ENCODE results near the gene HMG20A.
"Not testable (repeated sequence)": the region's sequence is repeated elsewhere in the genome, so short reads cannot be mapped to it uniquely, and the experiment has no call there.

Gene HMG20A

GRCh38 chr15:77406173-77406759 lies 14.4 kb upstream of the HMG20A start:
- not testable (repeated sequence) for H3K4me1 ChIP-seq (ENCODE audit: control insufficient read depth in 2 of 2, insufficient read depth in 2 of 2, low read length in 2 of 2)

GRCh38 chr15:77406846-77407245 lies 13.8 kb upstream of the HMG20A start:
- no peak overlapping the region for H3K9ac ChIP-seq (ENCODE audit: low read depth in 1 of 2, low read length in 2 of 2)
- peaks cover 5 to 9% of the 10 kb centered on the region in 2 donors for H3K4me1 ChIP-seq (ENCODE audit: control insufficient read depth in 2 of 2, insufficient read depth in 2 of 2, low read length in 2 of 2)
- no peak overlapping the region for H3K4me3 ChIP-seq (ENCODE audit: low read length in 2 of 2)
- H3K36me3 ChIP-seq (ENCODE audit: control insufficient read depth in 2 of 2, insufficient read depth in 2 of 2, low read length in 2 of 2) = no peaks in the 10 kb centered on the region
- H3K27me3 ChIP-seq (ENCODE audit: control insufficient read depth in 2 of 2, insufficient read depth in 2 of 2, low read length in 2 of 2) = no peaks in the 10 kb centered on the region
- H3K9me3 ChIP-seq (ENCODE audit: control insufficient read depth in 2 of 2, low read length in 2 of 2) = no peaks in the 10 kb centered on the region
- no peak overlapping the region for H3K27ac ChIP-seq (ENCODE audit: low read depth in 2 of 2, low read length in 2 of 2)

More at GRCh38 chr15:77406173-77406759, 14.4 kb upstream of the HMG20A start:
- H3K27me3 ChIP-seq (ENCODE audit: control insufficient read depth in 2 of 2, insufficient read depth in 2 of 2, low read length in 2 of 2); H3K4me3 ChIP-seq (ENCODE audit: low read length in 2 of 2); H3K27ac ChIP-seq (ENCODE audit: low read depth in 2 of 2, low read length in 2 of 2); H3K9me3 ChIP-seq (ENCODE audit: control insufficient read depth in 2 of 2, low read length in 2 of 2); H3K36me3 ChIP-seq (ENCODE audit: control insufficient read depth in 2 of 2, insufficient read depth in 2 of 2, low read length in 2 of 2); H3K9ac ChIP-seq (ENCODE audit: low read depth in 1 of 2, low read length in 2 of 2): not testable (repeated sequence)

- Histone ChIP-seq H3K27ac (ENCODE audit: low read depth in 2 of 2, low read length in 2 of 2) (peak overlapping the region in 1 of 2 donors; percentile 26), H3K27me3 (ENCODE audit: control insufficient read depth in 2 of 2, insufficient read depth in 2 of 2, low read length in 2 of 2) (no peaks in the 10 kb centered on the region), H3K9ac (ENCODE audit: low read depth in 1 of 2, low read length in 2 of 2) (no peak overlapping the region), H3K4me3 (ENCODE audit: low read length in 2 of 2) (no peak overlapping the region), H3K4me1 (ENCODE audit: control insufficient read depth in 2 of 2, insufficient read depth in 2 of 2, low read length in 2 of 2) (peaks cover 5 to 9% of the 10 kb centered on the region in 2 donors), H3K36me3 (ENCODE audit: control insufficient read depth in 2 of 2, insufficient read depth in 2 of 2, low read length in 2 of 2) (no peaks in the 10 kb centered on the region), H3K9me3 (ENCODE audit: control insufficient read depth in 2 of 2, low read length in 2 of 2) (no peaks in the 10 kb centered on the region)
These were observed 11.2 kb upstream of the HMG20A start for GRCh38 chr15:77409259-77410156.

GRCh38 chr15:77410157-77410500 lies 10.6 kb upstream of the HMG20A start:
- H3K4me1 ChIP-seq (ENCODE audit: control insufficient read depth in 2 of 2, insufficient read depth in 2 of 2, low read length in 2 of 2); H3K9me3 ChIP-seq (ENCODE audit: control insufficient read depth in 2 of 2, low read length in 2 of 2); H3K9ac ChIP-seq (ENCODE audit: low read depth in 1 of 2, low read length in 2 of 2); H3K27me3 ChIP-seq (ENCODE audit: control insufficient read depth in 2 of 2, insufficient read depth in 2 of 2, low read length in 2 of 2); H3K4me3 ChIP-seq (ENCODE audit: low read length in 2 of 2); H3K36me3 ChIP-seq (ENCODE audit: control insufficient read depth in 2 of 2, insufficient read depth in 2 of 2, low read length in 2 of 2): not testable (repeated sequence)
- peak overlapping the region in 1 of 2 donors; percentile 26 for H3K27ac ChIP-seq (ENCODE audit: low read depth in 2 of 2, low read length in 2 of 2)

GRCh38 chr15:77410701-77411618 lies 9.7 kb upstream of the HMG20A start:
- Histone ChIP-seq H3K27ac (ENCODE audit: low read depth in 2 of 2, low read length in 2 of 2) (no peak overlapping the region), H3K4me1 (ENCODE audit: control insufficient read depth in 2 of 2, insufficient read depth in 2 of 2, low read length in 2 of 2) (peaks cover 5 to 9% of the 10 kb centered on the region in 2 donors), H3K9me3 (ENCODE audit: control insufficient read depth in 2 of 2, low read length in 2 of 2) (no peaks in the 10 kb centered on the region), H3K4me3 (ENCODE audit: low read length in 2 of 2) (no peak overlapping the region), H3K27me3 (ENCODE audit: control insufficient read depth in 2 of 2, insufficient read depth in 2 of 2, low read length in 2 of 2) (no peaks in the 10 kb centered on the region), H3K36me3 (ENCODE audit: control insufficient read depth in 2 of 2, insufficient read depth in 2 of 2, low read length in 2 of 2) (no peaks in the 10 kb centered on the region), H3K9ac (ENCODE audit: low read depth in 1 of 2, low read length in 2 of 2) (no peak overlapping the region)

- Histone ChIP-seq H3K4me1 (ENCODE audit: control insufficient read depth in 2 of 2, insufficient read depth in 2 of 2, low read length in 2 of 2) (peaks cover 5 to 9% of the 10 kb centered on the region in 2 donors), H3K9me3 (ENCODE audit: control insufficient read depth in 2 of 2, low read length in 2 of 2) (no peaks in the 10 kb centered on the region), H3K27ac (ENCODE audit: low read depth in 2 of 2, low read length in 2 of 2) (no peak overlapping the region)
These were observed 9.1 kb upstream of the HMG20A start for GRCh38 chr15:77411619-77411976.

GRCh38 chr15:77412972-77413698 lies 7.6 kb upstream of the HMG20A start:
- H3K4me1 ChIP-seq (ENCODE audit: control insufficient read depth in 2 of 2, insufficient read depth in 2 of 2, low read length in 2 of 2) = peaks cover 8 to 17% of the 10 kb centered on the region in 2 donors
- H3K9me3 ChIP-seq (ENCODE audit: control insufficient read depth in 2 of 2, low read length in 2 of 2) = no peaks in the 10 kb centered on the region
- H3K36me3 ChIP-seq (ENCODE audit: control insufficient read depth in 2 of 2, insufficient read depth in 2 of 2, low read length in 2 of 2) = no peaks in the 10 kb centered on the region
- H3K4me3 ChIP-seq (ENCODE audit: low read length in 2 of 2) = no peak overlapping the region
- no peak overlapping the region for H3K9ac ChIP-seq (ENCODE audit: low read depth in 1 of 2, low read length in 2 of 2)
- no peak overlapping the region for H3K27ac ChIP-seq (ENCODE audit: low read depth in 2 of 2, low read length in 2 of 2)
- H3K27me3 ChIP-seq (ENCODE audit: control insufficient read depth in 2 of 2, insufficient read depth in 2 of 2, low read length in 2 of 2) = no peaks in the 10 kb centered on the region

More at GRCh38 chr15:77411619-77411976, 9.1 kb upstream of the HMG20A start:
- no peak overlapping the region for H3K4me3 ChIP-seq (ENCODE audit: low read length in 2 of 2)
- H3K36me3 ChIP-seq (ENCODE audit: control insufficient read depth in 2 of 2, insufficient read depth in 2 of 2, low read length in 2 of 2) = no peaks in the 10 kb centered on the region
- no peaks in the 10 kb centered on the region for H3K27me3 ChIP-seq (ENCODE audit: control insufficient read depth in 2 of 2, insufficient read depth in 2 of 2, low read length in 2 of 2)
- no peak overlapping the region for H3K9ac ChIP-seq (ENCODE audit: low read depth in 1 of 2, low read length in 2 of 2)

- H3K9ac ChIP-seq (ENCODE audit: low read depth in 1 of 2, low read length in 2 of 2) = no peak overlapping the region
- no peak overlapping the region for H3K4me3 ChIP-seq (ENCODE audit: low read length in 2 of 2)
- no peaks in the 10 kb centered on the region for H3K9me3 ChIP-seq (ENCODE audit: control insufficient read depth in 2 of 2, low read length in 2 of 2)
- no peaks in the 10 kb centered on the region for H3K27me3 ChIP-seq (ENCODE audit: control insufficient read depth in 2 of 2, insufficient read depth in 2 of 2, low read length in 2 of 2)
- no peak overlapping the region for H3K27ac ChIP-seq (ENCODE audit: low read depth in 2 of 2, low read length in 2 of 2)
- H3K36me3 ChIP-seq (ENCODE audit: control insufficient read depth in 2 of 2, insufficient read depth in 2 of 2, low read length in 2 of 2) = no peaks in the 10 kb centered on the region
- peaks cover 12 to 20% of the 10 kb centered on the region in 2 donors for H3K4me1 ChIP-seq (ENCODE audit: control insufficient read depth in 2 of 2, insufficient read depth in 2 of 2, low read length in 2 of 2)
These were observed 6.9 kb upstream of the HMG20A start for GRCh38 chr15:77413699-77414349.

GRCh38 chr15:77414789-77415442 lies 5.8 kb upstream of the HMG20A start:
- Histone ChIP-seq H3K9me3 (ENCODE audit: control insufficient read depth in 2 of 2, low read length in 2 of 2) (no peaks in the 10 kb centered on the region), H3K9ac (ENCODE audit: low read depth in 1 of 2, low read length in 2 of 2) (no peak overlapping the region), H3K4me1 (ENCODE audit: control insufficient read depth in 2 of 2, insufficient read depth in 2 of 2, low read length in 2 of 2) (peaks cover 11 to 18% of the 10 kb centered on the region in 2 donors), H3K4me3 (ENCODE audit: low read length in 2 of 2) (no peak overlapping the region), H3K27ac (ENCODE audit: low read depth in 2 of 2, low read length in 2 of 2) (no peak overlapping the region), H3K36me3 (ENCODE audit: control insufficient read depth in 2 of 2, insufficient read depth in 2 of 2, low read length in 2 of 2) (no peaks in the 10 kb centered on the region), H3K27me3 (ENCODE audit: control insufficient read depth in 2 of 2, insufficient read depth in 2 of 2, low read length in 2 of 2) (no peaks in the 10 kb centered on the region)

All from mucosa of rectum (tissue), 2 donors.